ENCODE data around the gene ADAT3.
A peak's percentile ranks its signal among the peaks of the same experiment; 100 is the strongest.
"Not testable (repeated sequence)": the region's sequence is repeated elsewhere in the genome, so short reads cannot be mapped to it uniquely, and the experiment has no call there.

The ADAT3 gene

DNA sequence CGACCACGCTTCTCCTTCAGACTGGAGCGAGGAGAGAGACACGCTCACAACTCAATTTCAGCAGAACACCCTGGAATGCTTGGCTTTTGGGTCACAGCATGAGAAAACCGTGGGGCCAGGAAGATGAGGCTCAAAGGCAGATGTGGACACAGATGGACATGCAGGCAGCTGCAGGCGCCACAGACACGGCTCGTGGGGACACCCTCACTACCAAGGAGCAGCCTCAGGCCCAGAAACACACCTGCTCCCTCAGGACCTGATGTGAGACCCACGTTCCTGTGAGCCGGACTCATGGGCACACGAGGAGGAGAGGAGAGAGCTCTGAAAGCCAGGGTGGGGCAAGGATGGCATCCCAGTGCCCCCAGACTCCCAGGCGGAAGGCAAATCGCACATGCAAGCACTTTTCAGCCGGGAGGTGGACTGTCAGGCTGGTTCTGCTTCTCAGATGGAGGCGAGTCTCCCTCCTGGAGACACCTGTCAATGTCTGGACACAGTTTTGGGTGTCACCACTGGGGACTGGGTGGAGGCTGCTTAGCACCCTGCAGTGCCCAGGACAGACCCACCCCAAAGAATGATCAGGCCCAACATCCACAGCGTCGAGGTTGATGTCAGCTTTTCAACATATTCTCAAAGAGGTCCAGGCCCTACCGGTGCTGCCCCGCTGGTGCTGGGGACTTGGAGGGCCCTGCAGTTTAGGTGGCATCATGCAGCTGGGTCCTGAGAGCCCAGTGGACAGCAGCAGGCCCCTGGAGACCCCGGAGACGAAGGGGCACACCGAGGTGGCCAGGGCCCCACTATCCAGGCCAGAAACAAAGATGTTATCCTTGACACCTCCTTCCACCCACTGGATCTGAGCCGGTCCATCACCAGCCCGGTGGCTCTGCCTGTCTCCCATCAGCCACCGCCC lies 22.2 kb upstream of the ADAT3 start:
- no peak for DNase-seq (ENCODE audit: low spot score)

DNA sequence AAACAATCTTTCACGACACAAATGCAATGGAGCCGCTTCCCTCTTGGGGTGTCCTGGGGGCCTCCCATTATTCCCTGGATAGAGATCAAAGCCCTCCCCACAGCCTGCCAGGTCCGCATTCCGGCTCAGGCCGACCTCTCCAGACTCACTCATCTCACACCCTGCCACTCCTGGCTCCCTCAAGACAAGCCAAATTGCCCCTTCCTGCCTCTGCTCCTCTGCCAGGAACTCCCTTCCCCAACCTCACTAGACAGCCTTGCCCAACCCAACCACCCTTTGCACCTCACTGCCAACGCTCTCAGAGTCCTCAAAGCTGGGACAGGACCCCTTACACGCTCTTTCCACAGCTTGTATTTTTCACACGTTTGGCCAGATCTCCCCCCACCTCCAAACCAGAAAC lies 21.4 kb upstream of the ADAT3 start:
- DNase-seq (ENCODE audit: low spot score), result no peak

DNA sequence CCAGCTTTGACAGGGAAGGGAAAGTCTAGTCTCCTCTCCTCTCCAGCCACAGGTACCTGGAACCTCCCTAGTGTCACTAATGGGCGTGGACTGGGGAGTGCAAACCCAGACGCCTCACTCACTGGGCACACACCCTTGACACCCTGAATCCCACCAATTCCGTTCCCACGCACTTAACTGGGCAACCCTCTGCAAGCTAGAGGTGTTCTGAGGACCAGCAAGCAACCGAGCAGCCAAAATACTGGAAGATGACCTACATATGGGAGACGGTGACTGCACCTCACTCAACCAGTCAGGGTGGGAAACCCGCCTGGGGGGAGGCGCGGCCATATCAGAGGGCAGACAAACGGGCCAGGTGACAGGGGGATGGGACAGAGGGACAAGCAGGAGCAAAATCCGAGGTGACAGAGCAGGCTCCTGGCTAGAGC lies 20.9 kb upstream of the ADAT3 start:
- no peak for DNase-seq (ENCODE audit: low spot score)

DNA sequence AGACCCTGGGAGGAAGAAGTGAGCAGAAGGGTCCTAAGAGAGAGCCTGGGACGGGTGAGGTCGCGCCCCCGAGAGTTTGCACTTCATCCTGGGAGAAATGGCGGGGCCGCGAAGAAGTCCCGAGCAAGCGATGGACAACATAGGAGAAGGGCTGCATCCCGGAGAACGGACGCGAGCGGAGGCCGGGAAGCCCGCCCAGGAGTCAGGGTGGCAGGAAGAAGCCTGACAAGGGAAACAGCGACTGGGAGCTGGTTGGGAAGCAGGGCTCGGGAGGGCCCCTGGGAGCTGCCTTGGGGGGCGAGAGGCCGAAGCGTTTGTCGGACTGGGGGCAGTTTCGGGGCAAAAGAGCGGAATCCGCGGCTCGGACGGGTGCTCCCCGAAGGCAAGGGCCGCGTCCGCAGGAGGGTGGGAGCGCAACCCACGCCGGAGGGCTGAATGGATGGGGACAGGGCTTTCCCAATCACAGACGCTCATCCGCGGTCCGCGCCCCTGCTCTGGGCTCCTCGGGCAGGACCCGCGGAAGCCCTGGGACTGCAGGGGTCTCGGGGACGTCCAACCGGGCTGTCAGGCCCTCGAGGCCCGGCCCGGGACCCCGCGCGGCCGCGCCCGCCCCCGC lies 20.4 kb upstream of the ADAT3 start:
- DNase-seq (ENCODE audit: low spot score), result no peak

DNA sequence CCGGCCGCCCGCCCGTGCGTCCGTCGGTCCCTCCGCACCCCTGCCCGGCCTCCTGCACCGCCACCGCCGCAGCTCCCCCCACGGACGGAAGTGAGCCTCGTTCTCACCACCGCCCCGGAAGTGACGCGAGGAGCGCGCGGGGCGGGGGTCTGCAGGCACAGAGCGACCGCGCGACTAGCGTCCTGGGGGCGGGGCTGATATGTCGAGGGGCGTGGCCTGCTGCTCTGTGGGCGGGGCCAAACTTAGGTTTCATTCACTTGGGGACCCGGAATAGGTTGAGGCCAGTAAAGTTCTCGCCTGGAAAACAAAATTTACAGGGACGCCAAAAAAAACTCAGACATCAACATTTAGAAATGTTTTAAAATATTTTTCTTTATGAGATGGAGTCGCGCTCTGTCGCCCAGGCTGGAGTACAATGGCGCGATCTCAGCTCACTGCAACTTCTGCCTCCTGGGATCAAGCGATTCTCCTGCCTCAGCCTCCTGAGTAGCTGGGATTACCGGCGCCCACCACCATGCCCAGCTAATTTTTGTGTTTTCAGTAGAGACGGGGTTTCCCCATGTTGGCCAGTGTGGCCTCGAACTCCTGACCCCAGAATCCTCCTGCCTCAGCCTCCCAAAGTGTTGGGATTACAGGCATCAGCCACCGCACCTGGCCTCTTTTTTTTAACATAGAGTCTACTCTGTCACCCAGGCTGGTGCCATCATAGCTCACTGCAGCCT lies 19.6 kb upstream of the ADAT3 start, which contains the start of gene ABHD17A:
ABHD17A (minus strand) TSS at position 99 of the 722 bp plus-strand sequence. CDS start 3,930 bp downstream, outside the sequence.
- DNase-seq (ENCODE audit: low spot score), result peak; percentile 77

DNA sequence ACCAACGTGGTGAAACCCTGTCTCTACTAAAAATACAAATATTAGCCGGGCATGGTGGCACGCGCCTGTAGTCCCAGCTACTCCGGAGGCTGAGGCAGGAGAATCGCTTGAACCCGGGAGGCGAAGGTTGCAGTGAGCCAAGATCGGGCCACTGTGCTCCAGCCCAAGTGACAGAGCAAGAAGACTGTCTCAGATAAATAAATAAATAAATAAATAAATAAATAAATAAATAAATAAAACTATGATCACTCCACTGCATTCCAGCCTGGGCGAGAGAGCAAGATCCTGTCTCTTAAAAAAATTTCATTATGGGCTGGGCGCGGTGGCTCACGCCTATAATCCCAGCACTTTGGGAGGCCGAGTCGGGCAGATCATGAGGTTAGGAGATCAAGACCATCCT lies 18.8 kb upstream of the ADAT3 start:
- DNase-seq (ENCODE audit: low spot score), result not testable (repeated sequence)

DNA sequence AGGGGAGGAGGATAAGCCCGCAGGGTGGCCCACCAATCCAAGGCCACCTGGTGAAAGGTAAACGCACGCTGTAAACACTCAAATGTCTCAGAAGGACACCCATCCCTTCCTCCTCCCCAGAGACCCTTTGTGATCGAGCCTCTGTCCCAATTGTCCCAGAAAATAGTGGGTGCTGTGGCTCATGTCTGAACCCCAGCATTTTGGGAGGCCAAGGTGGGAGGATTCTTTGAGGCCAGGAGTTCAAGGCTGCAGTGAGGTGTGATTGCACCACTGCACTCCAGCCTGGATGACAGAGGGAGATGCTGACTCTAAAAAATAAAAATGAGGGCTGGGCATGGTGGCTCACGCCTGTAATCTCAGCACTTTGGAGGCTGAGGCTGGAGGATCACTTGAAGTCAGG lies 16.8 kb upstream of the ADAT3 start:
- DNase-seq (ENCODE audit: low spot score), result no peak

DNA sequence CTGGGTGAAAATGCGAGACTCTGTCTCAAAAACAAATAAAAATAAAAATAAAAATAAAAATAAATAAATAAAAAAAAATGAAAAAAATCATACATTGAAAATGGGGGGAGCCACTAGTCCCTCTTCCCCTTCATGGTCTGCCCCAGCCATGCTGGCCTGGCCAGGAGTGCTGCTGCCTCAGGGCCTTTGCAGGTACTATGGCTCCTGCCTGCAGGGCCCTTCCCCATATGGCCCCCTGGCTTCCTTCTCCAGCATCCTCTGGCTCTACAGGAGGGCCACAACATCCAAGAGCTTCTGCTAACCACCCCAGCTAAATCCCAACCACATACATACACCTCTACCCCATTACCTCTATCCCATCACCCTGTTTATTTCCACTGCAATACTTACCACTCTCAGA lies 15.3 kb upstream of the ADAT3 start:
- DNase-seq (ENCODE audit: low spot score), result no peak

DNA sequence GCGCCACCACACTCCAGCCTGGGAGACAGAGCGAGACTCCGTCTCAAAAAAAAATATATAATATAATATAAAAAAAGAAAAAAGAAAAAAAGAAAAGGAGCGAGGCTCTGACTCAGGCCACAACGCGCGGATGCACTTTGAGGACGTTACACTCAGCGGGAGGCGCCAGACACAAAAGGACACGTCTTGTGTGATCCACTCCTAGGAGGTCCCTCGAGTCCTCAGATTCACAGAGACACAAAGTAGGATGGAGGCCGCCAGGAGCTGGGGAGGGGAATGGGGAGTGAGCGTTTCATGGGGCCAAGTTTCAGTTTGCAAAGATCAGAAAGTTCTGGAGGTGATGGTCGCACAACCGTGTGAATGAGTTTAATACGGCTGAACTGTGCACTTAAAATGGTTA lies 11.4 kb upstream of the ADAT3 start:
- no peak for DNase-seq (ENCODE audit: low spot score)

DNA sequence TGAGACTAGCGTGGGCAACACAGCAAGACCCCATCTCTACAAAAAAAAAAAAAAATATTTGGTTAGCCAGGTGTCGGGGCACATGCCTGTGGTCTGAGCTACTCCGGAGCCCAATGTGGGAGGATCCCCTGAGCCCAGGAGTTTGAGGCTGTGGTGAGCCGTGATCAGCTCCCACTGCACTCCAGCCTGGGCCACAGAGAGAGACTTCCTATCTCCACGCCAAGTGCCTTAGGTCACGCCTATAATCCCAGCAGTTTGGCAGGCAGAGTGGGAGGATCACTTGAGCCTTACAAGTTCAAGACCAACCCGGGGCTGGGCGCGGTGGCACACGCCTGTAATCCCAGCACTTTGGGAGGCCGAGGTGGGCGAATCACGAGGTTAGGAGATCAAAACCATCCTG lies 8.7 kb upstream of the ADAT3 start:
- DNase-seq (ENCODE audit: low spot score), result no peak

DNA sequence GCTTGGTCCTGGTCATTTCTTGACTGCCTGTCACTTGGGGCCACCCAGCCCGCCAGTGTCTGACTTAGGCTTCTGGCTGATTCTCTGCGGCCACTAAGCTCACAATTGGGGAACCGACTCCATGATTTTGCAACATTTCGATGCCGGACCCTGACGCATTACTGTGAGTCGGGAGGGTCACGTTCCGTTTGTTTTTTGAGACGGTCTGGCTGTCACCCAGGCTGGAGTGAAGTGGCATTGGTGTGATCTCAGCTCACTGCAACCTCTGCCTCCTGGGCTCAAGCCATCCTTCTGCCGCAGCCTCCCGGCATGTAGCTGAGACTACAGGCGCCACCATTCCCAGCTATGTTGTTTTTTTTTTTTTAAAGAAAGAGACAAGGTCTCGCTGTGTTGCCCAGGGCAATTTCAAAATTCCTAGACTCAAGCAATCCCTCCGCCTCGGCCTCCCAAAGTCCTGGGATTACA lies 3.2 kb upstream of the ADAT3 start:
- no peak for DNase-seq (ENCODE audit: low spot score)

DNA sequence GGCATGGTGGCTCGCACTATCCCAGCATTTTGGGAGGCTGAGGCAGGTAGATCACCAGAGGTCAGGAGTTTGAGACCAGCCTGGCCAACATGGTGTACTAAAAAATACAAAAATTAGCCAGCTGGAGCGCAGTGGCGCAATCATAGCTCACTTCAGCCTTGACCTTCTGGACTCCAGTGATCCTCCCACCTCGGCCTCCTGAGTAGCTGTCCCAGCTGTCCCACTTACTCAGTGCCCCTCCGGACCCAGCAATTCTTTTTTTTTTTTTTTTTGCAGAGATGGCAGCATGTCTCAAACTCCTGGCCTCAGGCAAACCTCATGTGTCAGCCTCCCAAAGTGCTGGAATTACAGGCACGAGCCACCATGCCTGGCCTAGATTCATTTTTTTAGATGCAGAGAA lies 2.3 kb upstream of the ADAT3 start:
- DNase-seq (ENCODE audit: low spot score), result no peak

DNA sequence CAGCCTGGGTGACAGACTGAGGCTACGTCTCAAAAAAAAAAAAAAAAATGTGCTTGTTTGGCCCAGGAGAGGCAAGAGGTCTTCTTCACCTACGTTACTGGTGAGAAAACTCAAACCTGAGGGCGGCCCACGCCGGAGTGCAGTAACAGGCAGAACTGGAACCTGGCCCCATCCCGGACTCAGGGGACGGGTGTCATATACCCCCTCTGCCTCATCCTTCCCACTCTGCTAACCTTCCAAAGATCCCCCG lies 414 bp upstream of the ADAT3 start:
- no peak for DNase-seq (ENCODE audit: low spot score)

DNA sequence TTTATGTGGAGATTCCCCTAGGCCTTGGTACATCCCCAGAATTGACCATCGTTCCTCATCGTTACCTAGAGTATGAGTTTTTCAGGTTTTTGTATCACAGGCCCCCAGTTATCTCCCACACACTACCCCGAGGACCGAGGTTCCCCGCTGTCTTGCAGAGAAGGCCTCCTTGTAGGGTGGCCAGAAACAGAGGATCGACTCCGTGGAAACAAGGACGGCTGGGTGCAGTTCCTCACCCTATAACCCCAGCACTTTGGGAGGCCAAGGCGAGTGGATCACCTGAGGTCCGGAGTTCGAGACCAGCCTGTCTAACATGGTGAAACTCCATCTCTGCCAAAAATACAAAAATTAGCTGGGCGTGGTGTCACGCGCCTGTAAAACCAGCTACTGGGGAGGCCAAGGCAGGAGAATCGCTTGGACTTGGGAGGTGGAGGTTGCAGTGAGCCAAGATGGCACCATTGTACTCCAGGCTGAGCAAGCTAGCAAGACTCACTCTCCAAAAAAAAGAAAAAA lies 720 bp downstream of the ADAT3 start:
- DNase-seq (ENCODE audit: low spot score), result no peak

DNA sequence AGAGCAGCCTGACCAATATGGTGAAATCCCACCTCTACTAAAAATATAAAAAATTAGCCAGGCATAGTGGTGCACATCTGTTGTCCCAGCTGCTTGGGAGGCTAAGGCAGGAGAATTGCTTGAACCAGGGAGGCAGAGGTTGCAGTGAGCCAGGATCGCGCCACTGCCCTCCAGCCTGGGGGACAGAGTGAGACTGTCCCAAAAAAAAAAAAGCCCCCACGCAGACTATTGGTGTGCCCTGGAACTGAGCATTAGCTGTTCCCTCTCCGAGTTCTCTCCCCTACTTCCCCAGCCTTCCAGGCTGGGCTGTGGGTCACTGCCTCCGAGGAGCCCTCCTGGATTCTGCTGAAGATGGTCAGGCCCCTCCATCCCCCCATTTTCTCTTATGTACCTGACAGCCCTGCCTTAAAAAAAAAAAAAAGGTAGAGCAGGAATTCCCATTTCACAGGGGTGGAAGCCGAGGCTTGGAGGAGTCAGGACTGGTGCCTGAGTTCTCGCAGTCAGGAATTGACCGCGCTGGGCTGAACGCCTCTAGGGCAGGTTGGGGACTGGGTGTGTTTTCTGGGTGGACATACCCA lies 1.9 kb downstream of the ADAT3 start:
- DNase-seq (ENCODE audit: low spot score), result no peak

DNA sequence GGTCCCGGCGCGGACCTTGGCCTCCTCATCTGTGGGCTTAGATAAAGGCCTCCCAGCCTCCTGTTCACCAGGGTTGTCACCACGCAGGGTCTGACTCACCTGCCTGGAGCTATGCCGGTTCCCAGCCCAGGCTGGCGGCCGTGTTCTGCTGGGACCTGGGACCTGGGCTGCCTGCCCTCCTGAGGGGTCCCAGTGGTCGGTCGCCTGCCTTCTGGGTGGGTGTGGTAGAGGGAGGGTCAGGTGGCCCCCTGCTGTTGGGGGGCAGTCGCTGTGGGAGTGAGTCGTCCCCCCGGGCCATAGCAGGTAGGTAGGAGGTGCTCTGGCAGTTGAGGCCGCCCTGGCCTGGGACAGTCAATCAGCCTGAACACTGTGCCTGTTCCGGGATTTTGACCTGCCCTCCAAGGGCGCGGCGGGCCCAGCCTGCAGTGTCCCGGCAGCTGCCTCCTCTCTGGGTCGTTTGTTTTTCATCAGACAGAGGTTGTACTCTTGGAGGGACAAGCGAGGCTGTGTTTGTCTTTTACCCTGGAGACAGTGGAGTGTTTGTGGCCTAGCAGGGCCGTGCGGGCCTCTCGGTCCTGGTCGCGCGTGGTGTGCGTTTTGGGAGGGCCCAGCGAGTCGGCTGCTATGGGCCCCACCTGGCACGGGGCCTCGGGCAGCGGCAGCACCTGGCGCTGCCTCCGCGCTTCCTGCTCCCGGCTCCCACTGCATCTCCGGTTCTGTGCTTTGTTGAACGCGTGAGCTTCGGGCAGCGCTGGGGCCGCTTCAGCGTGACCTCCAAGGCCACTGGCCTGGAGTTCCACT lies 2.6 kb downstream of the ADAT3 start:
- peak; percentile 26 for DNase-seq (ENCODE audit: low spot score)

DNA sequence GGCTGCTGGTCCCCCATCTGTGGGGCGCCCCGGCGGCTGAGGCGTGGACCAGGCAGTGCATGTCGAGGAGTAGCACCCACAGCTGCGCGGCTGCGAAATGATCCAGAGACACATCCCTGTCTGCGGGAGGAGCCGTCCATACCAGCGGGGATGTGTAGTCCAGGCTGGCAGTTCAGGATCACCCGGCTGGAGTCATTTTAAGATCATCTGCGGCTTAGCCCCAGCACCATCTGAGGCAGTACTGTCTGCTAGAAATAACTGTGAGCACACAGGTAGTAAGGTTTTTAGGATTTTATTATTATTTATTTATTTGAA lies 3.1 kb downstream of the ADAT3 start:
- DNase-seq (ENCODE audit: low spot score), result no peak

DNA sequence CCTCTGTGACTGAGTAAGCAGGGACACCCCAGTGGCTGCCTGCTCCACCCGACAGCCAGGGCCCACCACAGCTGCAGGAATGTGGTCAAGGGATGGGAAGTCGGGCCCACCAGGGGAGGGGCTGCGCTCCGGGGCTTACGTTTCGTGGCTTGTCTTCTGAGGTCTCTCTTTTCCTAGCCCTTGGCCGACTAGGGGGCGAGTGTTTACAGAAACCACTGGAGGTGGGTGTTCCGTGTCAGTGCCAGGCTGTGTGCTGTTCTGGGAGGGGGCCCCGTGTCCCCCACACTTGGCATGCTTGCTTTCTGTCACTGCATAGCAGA lies 4.5 kb downstream of the ADAT3 start:
- no peak for DNase-seq (ENCODE audit: low spot score)

DNA sequence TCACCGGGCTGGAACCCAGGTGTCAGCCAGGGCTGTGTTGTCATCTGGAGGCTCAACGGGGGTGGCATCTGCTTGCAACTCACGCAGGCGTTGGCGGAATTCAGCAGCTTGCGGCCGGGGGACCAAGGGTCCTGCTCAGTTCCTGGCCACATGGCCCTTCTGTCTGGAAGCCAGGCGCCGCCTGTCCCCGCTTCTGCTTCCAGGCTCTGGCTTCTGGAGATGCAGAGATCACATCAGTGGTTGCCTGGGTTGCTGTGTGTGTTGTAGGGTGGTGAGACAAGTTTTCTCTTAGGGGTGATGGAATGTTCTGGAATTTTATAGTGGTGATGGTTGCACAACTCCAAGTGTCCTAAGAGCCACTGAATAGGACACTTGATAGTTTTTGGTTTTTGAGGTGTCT lies 5.0 kb downstream of the ADAT3 start:
- no peak for DNase-seq (ENCODE audit: low spot score)

DNA sequence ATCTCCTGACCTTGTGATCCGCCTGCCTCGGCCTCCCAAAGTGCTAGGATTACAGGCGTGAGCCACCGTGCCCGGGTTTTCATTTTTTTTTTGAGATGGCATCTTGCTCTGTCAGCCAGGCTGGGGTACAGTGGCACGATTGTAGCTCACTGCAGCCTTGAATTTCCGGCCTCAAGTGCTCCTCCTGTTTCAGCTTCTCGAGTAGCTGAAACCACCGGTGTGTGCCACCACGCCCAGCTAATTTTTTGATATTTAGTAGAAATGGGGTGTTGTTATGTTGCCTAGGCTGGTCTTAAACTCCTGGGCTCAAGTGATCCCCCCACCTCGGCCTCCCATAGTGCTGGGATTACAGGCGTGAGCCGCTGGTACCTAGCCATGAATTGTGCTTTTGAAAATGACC lies 5.9 kb downstream of the ADAT3 start:
- DNase-seq (ENCODE audit: low spot score), result no peak

DNA sequence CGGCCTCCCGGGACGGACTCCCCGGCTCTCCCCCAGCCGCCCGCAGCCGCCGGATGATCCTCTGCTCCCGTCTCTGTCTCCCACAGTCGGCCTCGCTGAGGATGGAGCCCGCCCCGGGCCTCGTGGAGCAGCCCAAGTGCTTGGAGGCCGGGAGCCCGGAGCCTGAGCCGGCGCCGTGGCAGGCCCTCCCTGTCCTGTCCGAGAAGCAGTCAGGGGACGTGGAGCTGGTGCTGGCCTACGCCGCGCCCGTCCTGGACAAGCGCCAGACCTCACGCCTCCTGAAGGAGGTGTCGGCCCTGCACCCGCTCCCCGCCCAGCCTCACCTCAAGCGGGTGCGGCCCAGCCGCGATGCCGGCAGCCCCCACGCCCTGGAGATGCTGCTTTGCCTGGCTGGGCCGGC lies 6.8 kb downstream of the ADAT3 start:
- DNase-seq (ENCODE audit: low spot score), result no peak
